Endothelial cell of hepatic sinusoid (primary cell): ENCODE results near the gene CGRRF1.

ENCODE experiments used
- in situ Hi-C: cut with HindIII; loops from 2 replicates; pipeline ENCODE4 v1.10.0; 2017; ENCODE audit warnings: low sequenced_read_pairs

The CGRRF1 gene

DNA sequence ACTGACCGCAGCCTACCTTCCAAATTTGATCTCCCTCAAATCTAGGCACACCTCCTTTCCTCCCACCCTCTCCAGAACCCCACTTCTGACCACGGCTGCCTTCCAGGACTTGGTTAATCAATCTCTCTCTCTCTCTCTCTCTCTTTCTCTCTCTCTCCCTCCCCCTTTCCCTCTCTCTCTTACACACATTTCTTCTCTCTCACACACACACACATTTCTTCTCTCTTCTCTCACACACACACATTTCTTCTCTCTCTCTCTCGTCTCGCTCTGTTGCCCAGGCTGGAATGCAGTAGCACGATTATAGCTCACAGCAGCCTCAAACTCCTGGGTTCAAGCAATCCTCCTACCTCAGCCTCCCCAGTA, 20.4 kb upstream of the CGRRF1 start:
- in situ Hi-C loops = loop anchor here (10.0 kb wide), 1 partner anchor 56 kb away; no protein-coding TSS in a partner anchor

DNA sequence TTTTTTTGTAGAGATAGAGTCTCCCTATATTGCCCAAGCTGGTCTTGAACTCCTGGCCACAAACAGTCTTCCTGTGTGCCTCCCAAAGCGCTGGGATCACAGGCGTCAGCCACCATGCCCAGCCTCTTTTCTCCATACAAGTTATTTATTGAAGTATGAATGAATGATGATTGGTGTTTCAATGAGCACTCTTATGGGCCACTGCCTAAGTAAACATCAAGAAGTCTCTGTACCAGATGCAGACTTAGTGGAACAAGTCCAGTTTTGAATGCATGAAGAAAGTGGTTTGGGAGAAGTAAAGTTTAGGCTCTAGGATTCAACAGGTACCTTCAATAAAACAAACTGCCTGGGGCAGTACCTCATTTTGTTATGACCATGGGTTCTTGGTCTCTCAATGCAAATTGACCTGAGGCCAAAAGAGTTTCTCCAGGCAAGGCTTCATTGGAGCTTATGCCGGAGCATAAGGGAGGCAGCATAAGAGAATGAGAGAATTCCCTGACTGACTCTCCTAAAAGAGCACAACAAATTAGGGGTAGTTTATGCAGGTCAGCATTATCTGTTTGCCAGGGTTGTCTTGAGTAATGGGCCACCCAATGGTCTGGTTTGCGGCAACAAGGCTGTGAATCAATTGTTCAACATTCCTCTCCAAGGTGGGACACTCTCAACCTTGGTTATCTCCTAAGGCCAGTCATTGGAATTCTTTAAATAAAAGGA, 19.8 kb upstream of the CGRRF1 start:
- in situ Hi-C loops = loop anchor here (5.0 to 10.0 kb wide), 2 partner anchors 48 to 55 kb away; partner anchors contain the start of gene CNIH1

DNA sequence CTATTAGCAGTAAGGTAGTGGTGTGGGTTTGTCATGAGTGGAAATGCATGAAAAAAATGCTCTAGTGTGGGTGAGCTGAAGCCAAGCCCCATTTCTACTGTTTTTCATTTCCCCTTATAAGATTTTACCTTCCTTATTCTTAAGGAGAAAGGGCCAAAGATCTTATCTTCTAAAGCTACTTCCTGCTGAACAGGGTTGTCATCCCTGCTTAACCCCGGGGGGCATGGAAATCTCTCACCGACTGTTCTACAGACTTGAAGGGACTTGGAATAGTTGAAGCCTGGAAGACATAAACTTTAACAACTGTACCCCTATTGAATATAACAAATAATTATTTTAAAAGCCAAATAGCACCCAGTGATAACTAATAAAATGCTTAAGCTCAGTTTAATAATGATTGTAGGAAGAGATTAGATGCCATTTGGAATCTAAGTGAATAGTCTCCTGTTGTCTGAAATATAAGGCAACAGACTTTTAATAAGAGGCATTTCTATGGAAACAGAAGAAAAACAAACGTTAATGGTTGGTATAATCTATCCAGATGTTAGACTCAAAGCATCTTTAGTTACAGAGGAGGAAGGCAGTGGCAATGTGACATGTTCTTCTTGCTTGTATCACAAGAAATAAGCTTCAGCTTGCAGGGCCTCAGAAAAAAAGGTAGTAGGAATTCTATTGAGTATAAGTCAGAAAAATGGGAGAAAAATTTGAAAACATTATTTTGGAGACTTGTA, 19.1 kb upstream of the CGRRF1 start:
- in situ Hi-C loops = loop anchor here (5.0 kb wide), 1 partner anchor 48 kb away; the partner anchor contains the start of gene CNIH1

DNA sequence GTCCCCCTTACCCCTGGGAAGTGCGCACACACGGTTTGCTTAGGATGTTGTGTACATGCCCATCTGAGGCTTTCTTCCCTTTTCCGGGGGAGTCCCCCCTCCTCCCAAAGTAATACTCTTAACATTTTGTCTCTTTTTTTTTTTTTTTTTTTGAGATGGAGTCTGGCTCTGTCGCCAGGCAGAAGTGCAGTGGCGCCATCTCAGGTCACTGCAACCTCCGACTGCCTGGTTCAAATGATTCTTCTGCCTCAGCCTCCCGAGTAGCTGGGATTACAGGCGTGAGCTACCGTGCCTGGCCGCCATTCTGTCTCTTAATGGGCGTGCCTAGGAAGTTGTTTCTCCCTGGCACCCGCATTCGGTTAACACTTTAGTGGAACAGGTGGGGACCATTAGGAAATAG, 16.4 kb upstream of the CGRRF1 start:
- in situ Hi-C loops = loop anchor here (5.0 kb wide), 1 partner anchor 51 kb away; the partner anchor contains the start of gene CNIH1

GRCh38 chr14:54497224-54497623, 12.5 kb upstream of the CGRRF1 start:
- in situ Hi-C loops = no loop called here

DNA sequence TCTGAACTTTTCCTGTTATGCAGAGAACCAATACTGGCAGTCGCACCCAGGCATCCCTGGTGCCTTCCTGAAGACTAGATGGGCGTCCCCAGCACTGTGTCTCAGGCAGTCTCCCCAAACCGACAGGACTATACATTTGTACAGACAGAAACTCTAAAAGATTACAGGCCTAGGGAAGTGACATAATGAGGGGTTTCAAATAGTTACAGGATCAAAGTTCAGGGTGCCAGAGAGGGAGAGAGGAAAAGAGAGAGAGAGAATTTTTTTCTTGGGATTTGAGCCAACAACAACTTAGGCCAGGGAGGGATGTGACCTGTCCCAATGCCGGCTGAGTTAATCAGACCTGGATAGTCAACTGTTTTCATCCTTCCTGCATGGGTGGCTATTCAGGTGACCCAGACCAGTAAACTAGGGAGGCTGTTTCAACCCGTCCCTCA, 11.6 kb upstream of the CGRRF1 start:
- in situ Hi-C loops = no loop called here

DNA sequence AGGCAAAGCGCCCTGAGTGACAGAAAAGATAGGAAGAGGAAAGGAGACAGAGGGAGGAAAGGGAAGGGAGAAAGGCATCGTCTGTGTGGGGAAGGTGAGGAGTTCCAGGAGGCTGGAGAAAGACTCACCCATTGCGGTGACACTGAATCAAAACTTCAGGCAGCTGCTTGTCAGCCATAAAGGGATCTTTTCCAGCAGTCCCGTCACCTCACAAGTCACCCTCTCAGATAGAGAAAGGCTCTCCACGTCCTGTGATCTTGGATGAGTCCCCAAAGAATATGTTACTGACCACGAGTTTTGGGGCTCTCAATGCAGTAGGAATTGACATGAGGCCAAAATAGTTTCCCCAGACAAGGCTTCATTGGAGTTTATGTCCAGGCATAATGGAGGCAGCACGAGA, 11.1 kb upstream of the CGRRF1 start:
- in situ Hi-C loops = no loop called here

DNA sequence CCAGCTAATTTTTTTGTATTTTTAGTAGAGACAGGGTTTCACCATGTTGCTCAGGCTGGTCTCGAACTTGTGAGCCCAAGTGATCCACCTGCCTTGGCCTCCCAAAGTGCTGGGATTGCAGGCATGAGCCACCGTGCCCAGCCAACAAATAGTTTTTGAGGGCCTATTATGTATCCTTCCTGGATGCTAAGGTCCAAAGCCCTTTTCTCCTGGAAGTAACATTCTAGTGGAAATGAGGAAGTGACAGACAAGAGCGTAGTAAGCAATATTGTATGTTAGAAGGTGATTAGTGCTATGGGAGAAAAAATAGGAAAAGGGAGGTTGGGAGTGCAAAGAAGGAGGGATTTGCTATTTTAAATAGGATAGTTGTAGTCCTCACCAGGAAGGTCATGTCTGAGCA, 9.0 kb upstream of the CGRRF1 start:
- in situ Hi-C loops = no loop called here

DNA sequence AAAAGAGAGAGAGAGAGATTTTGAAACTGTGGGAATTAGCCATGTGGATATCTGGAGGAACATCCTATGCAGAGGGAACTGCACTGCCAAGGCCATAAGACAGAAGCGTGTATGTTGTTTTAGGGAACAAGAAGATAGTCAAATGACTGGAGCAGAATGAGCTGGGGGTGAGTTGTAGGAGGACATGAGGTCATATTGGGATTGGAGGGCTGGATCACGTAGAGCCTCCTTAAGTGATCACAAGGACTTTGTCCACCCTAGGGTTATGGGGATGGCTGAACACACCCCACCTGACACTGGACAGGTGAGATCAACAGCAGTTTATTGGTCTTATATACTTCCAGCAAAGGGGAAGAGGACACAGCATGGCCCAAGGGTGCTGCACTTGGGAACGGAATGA, 8.2 kb upstream of the CGRRF1 start:
- in situ Hi-C loops = no loop called here

- in situ Hi-C loops = no loop called here
These were observed 7.1 kb upstream of the CGRRF1 start for GRCh38 chr14:54502602-54503001.

DNA sequence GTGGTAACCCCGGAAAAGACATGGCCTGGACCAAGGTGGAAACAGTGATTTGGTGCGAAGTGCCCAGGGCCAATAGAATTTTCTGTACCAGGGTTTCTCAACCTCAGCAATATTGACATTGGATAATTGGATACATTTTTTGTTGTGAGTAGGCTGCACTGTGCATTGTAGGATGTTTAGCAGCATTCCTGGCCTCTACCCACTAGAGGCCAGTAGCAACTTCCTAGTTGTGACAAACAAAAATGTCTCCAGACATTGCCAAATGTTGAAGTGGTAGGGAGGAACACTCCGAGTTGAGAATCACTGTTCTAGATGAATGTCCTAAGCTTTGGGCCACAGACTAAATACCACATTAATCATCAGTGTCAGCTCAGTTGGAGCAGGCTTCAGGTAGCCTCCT, 6.2 kb upstream of the CGRRF1 start:
- in situ Hi-C loops = no loop called here

DNA sequence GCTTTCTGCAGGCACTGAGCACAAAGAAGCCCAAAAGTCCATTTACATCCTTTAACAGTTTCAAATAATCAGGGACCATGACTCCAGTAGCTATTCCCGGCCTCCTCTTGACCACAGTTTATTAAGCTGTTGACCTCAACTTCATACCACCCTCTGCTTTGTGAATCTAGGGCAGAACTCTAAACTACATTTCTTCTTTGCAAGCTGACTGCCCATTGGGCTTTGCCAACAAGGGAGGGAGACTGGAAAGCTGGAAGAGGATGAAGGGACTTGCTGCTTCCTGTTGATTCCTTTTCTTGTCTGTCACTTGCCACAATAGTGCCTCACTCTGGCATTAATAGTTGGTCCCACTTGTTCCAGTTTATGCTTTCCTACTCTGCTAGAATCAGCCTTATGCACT, 2.7 kb downstream of the CGRRF1 start:
- in situ Hi-C loops = no loop called here

DNA sequence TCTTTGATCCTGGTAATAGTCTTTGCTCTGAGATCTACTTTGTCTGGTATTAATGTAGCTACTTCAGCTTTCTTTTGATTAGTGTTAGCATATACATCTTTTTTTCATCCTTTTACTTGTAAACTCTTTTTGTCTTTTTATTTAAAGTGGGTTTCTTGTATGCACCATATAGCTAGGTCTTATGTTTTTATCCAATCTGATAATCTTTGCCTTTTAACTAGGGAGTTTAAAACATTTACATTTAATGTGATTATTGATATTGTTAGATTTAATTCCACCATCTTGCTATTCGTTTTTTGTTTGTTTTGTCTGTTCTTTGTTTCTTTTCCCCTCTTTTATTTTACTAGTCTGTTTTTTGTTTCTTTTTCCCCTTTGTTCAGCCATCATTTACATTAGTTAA, 6.0 kb downstream of the CGRRF1 start:
- in situ Hi-C loops = no loop called here

DNA sequence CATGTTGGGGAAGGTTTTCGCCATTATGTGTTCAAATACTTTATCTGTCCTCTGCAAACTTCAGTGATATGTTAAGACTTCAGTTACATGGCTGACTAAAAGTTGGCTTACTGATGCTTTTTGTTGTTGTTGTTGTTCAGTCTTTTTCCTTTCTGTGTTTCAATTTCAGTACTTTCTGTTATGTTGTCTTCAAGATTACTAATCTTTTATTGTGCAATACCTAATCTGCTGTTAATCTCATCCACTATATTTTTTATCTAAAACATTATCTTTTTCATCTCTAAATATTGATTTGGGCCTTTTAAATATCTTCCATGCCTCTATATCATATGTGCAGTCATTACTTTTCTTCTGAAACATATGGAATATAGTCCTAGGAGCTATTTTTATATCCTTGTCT, 7.0 kb downstream of the CGRRF1 start:
- in situ Hi-C loops = no loop called here

DNA sequence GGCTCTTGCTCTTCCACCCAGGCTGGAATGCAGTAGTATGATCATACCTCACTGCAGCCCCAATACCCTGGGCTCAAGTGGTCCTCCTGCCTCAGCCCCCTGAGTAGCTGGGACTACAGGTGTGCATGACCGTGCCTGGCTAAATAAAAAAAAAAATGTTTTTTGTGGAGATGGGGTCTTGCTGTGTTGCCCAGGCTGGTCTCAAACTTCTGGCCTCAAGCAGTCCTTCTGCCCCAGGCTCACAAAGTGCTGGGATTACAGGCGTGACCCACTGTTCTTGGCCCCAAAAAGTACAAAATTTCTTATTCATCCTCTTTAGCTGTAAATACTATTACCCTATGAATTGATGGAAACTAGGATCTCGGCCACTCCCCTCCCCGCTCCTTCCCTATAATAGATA, 14.7 kb downstream of the CGRRF1 start:
- in situ Hi-C loops = no loop called here

DNA sequence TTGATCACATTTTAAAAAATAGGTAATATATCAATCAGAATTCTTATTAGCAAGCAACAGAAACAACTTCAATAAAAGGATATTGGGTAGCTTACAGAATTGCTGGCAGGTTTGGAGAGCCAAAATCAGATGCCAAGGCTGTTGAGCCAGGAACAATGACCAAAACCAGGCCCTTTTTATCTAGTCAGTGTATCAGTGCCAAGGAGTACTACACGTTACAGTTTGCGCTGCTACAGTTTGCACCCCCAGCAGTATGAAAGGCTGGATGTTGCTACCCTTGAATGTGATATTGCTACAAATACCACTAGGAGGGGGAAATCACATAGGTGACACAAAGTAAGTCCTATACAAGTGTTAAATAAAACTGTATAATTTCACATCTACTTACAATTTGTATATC, 19.3 kb downstream of the CGRRF1 start:
- in situ Hi-C loops = no loop called here

DNA sequence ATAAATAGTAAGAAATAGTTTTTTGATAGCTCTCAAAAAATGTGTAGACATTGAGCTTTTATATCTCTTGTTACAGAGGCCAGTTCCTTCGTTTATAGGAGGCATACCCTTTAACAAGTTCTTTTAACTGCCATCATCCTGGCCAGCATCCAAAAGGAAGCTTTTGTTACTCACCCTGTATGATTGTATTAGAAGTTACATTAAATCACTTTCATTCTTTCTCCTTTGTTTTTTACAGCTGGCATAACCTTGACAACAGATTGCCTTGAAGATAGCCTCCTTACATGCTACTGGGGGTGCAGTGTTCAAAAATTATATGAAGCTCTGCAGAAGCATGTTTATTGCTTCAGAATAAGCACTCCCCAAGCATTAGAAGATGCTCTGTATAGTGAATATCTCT, 20.1 kb downstream of the CGRRF1 start:
- in situ Hi-C loops = no loop called here

- in situ Hi-C loops = no loop called here
These were observed 22.7 kb downstream of the CGRRF1 start for GRCh38 chr14:54532111-54533012.

- in situ Hi-C loops = no loop called here
These were observed 23.4 kb downstream of the CGRRF1 start for GRCh38 chr14:54533100-54533499.

DNA sequence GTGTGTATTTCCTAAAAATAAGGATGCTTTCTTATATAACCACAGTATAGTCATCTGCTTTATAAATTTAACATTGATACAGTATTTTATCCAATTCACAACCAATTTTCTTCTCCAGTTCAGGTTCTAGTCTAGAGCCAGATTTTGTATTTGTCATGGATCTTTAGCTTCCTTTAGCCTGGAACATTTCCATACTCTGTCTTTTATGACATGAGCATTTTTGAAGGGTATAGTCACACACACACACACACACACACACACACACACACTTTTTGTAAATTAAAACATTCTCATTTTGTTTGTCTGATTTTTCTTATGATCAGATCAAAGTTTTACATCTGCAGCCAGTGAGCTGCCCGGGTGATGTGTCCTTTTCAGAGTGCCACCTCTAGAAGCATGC, 25.4 kb downstream of the CGRRF1 start:
- in situ Hi-C loops = no loop called here

DNA sequence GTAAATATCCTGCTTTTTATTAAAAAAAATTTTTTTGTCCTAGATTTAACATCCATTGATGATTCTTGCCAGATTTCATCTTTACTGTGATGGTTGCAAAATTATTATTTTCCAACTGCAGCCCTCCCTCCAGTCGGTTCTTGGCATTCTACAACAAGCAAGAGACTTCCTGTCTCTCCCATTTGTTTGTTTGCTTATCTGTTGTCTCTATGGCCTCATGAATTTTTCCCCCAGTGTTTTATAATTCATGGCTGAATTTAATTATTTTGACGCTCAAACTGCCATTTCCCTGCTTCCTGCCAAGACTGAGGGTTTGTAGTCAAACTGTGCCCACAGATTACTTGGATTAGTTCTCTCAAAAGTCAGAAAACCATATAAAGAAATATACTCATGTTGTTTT, 25.9 kb downstream of the CGRRF1 start:
- in situ Hi-C loops = no loop called here
